GM19452 (cell line): ENCODE measurements around the gene AKAP12.

Experiments
- ATAC-seq: cut with Tn5 transposase; IDR thresholded peaks from one replicate; pipeline ENCODE4 v1.9.1; 2021; ENCODE audit not compliant: unreplicated experiment

Gene AKAP12

DNA sequence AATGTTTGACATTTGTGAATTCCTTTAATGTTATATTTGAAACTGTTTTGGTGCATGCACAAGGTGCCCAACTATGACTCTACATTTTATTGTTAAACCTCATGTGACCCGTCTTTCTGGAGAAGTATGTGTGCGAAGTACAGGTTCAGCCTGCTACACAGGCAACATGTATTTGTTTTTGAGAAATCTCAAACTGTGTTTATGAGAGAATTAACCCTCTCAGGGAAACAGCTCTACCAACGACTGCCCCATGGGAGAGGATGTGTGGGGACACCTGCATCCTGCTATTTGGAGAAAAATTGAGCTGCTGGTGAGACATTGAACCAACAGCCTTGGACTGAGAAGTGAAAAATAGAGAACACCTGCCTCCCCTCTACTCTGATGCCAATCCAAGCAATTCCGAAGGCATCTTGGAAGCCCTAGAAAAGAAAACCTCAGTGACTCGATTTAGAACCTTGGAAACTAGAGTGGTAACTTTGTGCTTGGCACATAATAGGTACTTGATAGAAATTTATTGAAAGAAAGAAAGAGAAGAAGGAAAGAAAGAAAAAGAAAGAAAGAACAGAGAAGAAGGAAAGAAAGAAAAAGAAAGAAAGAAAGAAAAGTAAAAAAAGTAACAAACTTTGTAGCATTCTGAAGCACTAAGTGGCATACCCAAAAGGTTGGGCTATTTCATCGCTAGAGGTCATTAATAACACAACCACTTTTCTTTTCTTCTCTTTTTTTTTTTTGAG lies 2.9 kb upstream of the AKAP12 start:
- no peak for ATAC-seq

DNA sequence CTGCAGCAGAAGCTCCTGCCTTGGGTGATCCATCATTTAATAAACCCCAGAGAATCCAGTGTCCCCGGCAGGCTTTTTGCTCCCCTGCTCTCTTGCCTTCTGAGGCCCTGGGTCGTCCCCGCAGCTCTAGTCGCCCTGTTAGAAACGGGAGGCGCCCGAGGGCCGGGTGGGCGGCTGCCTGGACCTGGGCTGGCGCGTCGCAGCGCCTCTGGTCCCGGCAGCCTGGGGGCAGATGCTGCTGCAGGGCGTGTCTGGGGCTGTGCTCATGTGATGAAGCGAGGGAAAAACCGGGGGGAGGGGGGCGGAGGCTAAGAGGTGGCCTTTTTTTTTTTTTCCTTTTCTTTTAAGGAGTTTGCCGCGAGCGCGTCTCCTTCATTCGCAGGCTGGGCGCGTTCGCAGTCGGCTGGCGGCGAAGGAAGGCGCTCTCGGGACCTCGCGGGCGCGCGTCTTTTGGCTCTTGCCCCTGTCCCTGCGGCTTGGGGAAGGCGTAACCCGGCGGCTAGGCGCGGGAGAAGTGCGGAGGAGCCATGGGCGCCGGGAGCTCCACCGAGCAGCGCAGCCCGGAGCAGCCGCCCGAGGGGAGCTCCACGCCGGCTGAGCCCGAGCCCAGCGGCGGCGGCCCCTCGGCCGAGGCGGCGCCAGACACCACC lies 394 bp downstream of the AKAP12 start:
- no peak for ATAC-seq

DNA sequence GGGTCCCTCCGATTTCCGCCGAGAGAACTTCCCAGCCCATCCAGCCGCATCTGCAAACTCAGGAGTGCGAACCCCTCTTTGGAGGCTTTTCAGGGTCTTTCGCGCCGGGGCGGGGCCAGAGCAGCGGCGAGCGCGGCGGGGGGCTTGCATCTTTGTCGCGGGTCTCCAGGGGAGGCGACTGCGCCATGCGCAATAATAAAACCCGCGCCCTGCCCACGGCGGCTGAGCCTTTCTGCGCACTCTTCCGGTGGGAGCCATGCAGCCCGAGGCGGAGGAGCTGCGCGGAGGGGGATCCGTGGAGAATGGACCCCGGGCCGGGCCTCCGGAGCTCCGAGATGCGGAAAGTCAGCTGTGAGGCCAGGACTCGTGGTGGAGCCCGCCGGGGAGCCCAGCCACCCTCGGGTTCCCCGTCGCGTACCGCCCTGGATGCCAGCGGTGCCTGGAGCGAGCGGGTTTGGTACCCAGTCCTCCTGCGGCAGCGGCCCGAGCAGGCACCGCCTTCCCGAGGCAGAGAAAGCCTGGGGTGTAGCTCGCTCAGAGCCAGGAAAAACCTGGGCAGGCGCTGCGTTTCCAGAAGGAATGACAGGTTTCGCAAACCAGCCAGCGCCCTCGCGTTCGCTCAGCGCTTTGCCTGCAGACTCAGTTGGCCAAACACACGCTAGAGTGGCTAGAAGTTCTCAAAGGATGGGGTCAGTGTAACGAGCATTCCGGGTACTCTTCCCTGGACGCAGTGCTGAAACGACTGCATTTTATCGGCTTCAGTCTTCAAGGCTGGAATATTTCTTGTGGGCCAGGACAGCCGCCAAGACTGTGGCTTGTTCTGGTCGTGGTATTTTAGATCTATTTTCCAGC lies 1.2 kb downstream of the AKAP12 start:
- no peak for ATAC-seq

DNA sequence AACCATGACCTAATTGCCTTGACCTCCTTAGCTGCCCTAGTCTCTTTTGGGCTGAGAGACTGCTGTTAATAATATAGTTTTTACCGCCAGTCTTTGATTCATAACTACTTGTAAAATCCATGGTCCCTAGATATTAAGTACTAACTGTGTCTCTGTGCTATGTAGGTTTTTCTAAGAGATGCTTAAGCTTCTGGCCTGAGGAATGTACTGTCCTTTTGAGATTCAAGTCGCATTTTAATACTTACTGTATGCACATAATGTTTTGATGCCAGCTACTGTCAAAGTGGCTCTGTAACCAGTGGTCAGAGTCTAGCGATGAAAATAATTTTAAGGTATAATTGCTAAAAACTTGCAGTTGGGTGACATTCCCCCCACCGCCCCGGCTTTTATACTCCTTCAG lies 2.1 kb downstream of the AKAP12 start:
- ATAC-seq: no peak

DNA sequence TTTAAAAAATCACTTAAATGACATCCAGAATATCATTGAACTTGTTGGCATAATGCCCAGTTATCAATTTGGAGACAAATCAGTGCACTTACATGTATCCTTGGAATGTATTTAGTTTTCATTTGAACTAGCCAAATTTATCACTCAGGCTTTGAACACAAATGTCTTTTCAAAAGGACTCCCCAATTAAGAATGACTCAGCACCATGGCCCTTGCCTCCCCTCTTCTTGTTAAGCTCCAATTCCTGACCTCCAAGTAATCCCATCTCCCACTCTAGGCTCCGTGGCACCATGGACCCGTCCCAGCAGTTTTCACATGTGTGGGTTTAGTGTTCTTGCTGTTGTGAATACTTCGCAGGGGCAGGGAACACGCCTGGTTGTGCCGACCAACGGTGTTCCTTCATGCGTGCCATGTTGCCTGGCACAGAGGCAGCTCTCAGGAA lies 2.7 kb downstream of the AKAP12 start:
- ATAC-seq: no peak

DNA sequence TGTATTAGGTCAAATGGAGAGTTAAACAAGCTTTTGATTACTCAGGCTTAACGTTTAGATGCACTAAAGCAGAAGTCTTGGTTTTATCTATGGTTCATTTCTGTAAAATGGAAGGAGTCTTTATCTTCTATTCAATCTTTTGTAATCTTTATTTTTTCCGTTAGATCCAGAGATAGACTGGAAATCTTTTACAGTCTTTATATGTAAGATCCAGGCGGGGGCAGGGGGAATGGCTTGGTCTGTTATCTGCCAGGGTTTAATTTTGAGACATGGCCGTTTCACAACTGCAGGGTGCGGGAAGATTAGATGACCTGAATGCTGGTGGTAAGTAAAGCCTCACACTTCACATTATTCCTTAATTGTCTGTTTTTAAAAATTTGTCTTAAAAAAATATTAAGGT lies 3.7 kb downstream of the AKAP12 start:
- no peak for ATAC-seq

DNA sequence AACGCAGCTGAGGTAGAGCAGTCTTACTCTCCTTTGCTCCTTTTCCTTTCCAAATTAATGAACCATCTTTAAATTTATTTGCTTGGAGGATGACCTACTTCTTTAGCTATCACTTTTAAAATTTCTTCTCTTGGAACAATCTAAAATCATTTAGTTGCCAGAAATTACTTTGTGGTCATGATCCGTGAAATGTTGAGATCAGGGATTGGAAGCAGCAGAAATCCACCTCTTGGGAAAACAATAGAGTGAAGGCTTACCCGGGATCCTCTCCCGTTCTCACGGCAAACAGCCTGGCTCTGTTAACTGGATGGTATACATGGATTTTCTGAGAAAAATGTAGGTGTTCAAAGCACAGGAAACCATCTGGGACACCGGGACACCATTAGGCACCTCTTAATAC lies 7.7 kb downstream of the AKAP12 start:
- ATAC-seq: no peak

DNA sequence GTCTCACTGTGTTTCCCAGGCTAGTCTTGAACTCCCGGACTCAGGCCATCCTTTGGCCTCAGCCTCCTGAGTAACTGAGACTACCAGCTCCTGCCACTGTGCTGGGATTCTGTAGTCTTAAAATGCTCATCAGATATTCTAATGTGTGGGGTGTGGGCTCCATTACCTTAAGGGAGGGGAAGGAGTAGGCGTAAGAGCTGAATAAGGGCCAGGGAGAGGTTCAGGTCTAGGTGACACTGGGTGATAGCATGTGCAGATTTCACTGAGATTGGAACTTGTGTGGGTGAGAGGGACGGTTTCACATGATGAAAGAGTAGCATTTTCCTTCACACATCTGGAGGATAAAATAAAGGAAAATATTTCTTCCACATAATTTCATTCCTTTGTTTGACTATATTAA lies 8.5 kb downstream of the AKAP12 start:
- ATAC-seq: no peak

DNA sequence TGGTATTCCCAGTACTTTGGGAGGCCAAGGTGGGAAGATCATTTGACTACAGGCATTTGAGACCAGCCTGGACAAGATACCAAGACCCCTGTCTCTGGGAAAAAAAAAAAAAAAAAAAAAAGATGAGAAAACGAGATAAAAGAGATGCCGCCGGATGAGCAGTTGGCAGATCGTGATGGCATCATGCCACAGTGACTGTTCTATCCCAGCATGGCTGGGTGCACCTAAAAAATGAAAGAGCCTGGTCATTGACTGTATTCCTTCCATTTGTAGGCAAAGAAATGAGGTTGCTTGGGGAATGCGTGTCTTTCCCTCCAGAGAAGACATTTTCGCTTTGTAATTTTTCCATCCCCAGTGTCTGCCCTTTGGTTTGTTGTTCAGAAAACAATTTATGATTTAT lies 12.9 kb downstream of the AKAP12 start:
- ATAC-seq: no peak

DNA sequence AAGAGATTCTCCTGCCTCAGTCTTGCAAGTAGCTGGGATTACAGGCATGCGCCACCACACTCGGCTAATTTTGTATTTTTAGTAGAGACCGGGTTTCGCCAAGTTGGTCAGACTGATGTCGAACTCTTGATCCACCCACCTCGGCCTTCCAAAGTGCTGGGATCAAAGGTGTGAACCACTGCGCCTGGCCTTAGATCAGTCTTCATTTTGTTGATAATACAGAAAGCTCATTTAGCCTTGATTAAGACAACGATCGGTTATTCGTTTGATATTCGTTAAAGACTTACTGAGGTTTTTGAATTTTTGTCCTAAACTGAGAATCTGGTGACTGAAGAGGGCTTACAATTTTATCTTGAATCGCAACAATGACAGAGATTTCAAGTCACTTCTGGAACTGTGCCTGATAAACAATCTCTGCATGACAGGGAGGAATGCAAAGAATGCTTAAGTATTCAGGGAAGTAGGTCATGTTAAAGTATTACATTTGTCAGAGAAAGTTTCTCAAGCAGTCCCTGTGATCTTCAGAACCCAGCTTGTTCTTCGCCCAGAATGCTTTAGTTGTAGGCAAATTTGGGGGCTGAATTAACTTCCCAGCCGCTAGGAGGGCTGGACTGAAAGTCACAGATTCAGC lies 14.8 kb downstream of the AKAP12 start:
- no peak for ATAC-seq

DNA sequence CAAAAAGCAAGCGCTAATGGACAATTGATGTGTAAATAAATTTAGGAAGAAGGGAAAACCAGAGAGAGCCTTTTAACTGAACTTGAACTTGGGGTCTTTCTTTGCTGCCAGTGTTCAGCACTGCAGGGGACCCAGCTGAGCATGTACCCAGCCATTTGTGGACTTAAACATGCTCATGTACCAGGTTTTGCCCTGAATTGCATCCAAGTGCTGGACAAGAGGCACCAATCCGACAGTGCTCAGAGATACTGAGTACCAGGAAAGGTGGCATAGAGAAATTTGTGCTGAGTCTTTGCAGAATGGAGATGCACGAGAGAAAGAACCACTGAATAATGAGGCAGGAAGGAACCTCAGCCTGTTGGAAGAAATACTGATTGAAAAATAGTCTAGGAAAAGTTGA lies 16.0 kb downstream of the AKAP12 start:
- ATAC-seq: no peak

DNA sequence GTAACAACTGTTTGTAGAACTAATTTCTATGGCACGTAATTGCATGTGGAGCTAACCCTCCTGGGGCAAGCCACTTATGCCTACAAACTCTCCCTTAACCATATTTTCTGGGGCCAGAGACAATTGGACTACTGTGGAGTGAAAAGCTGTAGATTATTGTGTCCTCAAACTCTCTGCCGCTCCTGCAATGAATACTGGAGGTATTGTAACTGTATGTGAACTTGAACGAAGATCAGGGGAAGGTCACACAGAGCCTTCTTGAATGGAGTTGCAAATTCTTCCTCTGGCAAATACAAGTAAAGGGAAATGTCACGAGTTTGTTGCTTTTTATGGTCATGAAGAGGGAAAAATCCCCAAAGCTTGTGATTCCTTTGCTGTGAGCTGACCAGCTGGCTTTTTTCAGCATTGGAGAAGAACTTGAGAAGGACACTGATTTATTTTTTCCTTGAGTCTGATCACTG lies 18.2 kb downstream of the AKAP12 start:
- no peak for ATAC-seq

DNA sequence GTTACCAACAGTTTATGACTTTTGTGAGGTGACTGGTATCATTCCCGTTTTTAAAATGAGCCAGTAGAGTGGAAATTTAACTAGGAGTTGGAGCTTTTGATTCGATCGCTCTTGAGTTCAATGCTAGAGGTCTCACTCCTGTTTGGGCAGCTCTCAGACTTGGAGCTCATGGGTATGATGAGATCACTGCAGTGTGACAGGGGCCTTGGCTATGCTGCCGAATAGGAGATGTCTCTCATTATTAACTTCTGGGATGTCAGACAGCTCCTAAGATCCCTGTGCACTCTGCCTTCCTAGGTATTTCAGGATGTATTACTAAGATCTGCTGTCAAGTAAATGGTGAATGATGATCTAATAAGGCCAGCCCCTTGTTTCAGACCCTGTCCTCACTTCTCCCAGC lies 20.4 kb downstream of the AKAP12 start:
- ATAC-seq: no peak

DNA sequence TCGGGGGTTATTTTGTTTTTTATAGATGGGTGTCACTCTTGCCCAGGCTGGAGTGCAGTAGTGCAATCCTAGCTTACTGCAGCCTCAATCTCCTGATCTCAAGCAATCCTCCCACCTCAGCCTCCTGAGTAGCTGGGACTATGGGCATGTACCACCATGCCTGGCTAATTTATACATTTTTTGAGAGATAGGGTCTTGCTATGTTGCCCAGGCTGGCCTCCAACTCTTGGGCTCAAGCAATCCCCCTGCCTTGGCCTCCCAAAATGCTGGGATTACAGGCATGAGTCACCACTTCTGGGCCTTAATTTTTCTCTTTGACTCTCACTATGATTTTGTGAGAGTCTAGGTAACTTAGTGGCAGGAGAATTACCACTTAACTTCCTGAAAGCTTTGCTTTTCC lies 23.3 kb downstream of the AKAP12 start:
- ATAC-seq: no peak

DNA sequence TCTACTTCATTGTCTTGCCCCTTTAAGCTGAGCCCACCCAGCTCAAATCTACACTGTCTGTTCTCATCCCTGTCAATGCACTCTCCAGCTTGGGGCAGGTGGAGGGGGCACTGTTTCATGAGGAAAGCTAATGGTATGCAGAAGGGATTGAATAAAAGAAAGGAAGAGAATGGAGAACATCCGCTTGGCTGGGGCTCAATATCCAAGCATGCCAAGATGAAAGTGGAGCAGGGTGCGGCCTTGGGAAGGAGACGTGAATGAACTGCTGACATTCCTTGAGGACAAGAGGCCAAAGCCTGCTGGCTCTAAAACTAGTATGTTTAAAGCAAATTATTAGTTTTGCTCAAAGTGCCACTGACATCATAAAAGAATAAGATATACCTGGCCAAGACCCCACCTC lies 24.2 kb downstream of the AKAP12 start:
- ATAC-seq: no peak

DNA sequence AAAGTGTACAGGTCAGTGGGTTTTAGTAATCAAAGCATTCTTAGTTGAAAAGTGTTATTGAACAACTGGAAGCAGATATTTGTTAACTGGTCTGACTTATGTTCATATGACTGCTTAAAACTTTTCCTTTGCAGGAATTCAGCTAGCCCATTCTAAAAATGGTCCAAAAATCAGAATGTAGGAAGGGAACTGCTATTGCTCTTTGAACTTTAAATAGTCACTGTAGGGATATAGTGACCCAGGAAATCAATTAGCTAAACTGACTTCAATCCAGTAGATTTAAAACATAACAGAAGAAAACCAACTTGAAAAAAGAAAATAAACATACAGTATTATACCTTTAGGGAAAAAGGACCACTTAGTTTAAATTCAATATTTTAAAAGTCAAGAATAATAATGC lies 25.5 kb downstream of the AKAP12 start:
- no peak for ATAC-seq

DNA sequence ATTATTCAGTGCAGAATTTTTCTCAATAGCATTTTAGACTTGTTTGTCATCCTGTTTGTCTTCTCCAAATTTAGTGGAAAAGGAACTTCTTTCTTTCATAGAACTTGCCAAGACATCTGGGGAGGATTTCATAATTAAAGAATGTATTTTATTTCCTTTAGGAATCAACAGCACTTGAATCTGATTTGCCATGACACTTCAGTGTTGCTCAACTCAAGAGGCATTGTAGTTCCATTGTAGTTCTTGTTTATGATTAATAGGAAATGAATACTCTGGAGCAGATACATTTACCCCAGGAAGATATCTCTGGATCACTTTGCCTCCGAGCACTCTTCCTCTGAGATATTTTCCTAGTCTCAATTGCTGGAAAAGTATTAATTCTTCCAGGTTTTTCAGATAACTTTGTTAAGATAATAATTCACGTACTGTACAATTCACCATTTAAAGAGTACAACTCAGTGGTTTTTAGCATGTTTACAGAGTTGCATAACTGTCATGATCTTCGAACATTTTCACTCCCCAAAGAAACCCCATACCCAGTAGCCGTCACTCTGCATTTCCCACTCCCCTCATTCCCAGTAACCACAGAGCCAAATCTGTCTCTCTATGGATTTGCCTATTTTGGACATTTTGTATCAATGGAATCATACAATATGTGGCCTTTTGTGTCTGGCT lies 29.7 kb downstream of the AKAP12 start:
- no peak for ATAC-seq

DNA sequence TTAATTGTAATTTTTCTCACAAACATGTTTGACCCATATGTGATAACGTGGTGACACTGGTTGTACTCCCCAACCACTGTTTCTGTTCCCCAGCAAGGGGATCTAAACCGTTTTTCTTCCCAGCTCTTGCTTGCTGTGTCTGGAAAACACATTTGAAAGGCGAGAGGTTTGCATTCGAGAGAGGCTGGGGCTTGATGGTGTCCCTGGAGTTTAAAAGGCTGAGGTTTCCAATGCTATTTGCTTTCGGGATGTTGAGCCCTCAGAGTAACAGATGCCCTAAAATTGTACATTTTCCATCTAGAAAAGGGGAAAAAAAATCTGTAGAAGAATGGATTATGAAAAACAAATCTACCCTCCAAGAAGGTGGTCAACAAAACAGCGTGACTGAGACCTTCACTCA lies 35.4 kb downstream of the AKAP12 start:
- no peak for ATAC-seq

DNA sequence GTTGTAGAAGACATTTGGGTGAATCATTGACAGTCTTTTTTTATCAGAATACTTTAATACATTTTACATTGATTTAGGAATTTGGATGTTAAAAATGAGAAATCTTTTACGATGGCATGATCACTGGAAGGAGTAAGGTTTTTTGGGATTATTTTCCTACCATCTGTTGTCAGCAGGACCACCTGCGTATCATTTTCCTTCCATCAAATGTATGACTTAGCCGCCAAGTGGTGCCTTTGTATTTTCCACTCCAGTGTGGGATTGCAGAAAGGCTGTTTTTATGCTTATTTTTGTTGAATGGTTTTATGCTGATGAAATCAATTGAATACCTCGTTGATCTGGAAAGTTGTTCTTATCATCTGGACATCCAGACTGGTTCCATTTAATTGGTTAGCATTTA lies 35.8 kb downstream of the AKAP12 start:
- no peak for ATAC-seq

DNA sequence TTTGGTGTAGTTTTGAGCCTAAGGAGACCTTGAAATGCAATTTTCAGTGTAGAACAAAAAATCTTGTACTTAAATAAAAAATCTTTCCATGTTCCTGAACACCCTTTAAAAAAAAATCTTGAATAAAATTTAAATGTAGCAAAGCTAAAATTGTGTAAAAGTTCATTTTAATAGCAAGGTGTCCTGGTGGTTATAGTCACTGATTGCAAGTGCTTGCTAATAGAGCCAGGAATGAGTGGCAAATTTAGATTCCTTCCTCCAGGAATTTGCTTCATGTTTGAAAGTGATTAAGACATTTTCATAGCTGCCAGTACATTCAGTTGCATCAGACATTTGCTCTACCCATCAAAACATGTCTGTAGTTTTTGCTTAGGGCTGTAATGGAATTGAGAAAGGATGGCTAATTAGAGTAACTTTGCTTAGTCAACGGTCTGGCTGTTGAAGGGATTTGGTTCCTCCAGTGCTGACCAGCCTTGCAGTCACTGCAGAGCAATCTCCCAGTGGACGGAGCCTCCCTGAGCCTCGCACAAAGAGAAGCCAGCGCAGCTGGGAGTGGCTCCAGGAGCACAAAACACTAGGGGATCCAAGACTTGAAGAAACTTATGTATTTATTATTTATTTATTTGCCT lies 36.5 kb downstream of the AKAP12 start:
- no peak for ATAC-seq
